NCI-H1105 treated with DMSO at 0.1 percent for 48 hours (cell line): ENCODE results near the gene TNNT3.
"Not testable (repeated sequence)": the region's sequence is repeated elsewhere in the genome, so short reads cannot be mapped to it uniquely, and the experiment has no call there.

Experiments
- DNase-seq: peaks from one replicate; lab custom pipeline; 2025; lab: John Stamatoyannopoulos, UW

TNNT3 gene

DNA sequence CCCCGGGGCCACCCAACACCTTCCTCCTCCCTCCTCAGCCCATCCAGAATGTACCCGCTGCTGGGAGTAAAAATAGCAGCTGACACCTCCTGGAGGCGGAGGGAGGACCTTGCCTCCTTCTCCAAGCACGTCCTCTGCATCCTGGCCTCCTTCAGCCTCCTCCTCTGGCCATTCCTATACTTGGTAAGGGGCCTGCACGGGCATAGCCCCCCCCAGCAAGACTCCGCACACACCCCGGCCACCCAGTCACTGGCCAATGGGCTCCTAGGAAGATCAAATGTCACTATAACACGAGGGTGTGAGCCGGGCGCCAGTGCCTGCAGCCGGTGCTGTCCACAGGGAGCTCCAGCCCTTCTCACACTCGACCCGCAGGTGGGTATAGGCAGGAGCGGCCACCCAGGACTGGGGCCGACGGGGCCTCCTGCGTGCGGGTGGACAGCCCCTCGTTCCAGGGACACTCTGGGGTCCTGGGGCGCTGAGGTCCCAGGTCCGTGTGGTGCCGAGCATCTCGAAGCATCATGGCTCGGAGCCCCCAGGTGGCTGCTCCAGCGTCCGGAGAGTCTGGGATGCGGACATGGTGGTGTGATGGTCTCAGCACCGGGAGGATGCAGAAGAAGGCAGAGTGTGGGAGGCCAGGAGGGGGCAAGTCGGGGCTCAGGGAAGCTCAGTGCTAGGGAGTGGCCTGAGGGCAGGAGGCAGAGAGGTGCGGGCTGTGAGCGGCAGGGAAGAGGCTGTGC is at the start of gene TNNT3:
TSS of gene TNNT3 (plus strand) at position 313 of the 737 bp plus-strand sequence. CDS start 3,172 bp downstream, outside the sequence.
- DNase-seq = no peak

DNA sequence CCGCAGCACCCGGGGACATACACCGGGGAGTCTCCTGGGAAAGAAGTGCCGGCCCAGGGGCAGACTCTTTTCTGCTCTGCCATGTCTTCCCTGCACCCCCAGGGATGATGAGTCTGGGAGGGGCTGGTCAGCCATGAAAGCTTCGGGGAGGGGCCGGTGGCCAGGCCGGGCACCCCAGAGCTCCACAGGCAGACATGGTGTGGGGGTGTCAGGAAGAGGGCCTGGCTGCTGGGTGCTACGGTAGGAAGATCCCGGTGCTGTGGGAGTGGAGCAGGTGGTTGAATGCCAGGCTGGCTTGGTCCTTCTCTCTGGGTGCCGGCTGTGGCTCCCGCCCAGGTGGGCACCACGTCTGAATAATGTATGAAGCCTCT is 49.2 kb upstream of the TNNT3 start:
- no peak for DNase-seq

DNA sequence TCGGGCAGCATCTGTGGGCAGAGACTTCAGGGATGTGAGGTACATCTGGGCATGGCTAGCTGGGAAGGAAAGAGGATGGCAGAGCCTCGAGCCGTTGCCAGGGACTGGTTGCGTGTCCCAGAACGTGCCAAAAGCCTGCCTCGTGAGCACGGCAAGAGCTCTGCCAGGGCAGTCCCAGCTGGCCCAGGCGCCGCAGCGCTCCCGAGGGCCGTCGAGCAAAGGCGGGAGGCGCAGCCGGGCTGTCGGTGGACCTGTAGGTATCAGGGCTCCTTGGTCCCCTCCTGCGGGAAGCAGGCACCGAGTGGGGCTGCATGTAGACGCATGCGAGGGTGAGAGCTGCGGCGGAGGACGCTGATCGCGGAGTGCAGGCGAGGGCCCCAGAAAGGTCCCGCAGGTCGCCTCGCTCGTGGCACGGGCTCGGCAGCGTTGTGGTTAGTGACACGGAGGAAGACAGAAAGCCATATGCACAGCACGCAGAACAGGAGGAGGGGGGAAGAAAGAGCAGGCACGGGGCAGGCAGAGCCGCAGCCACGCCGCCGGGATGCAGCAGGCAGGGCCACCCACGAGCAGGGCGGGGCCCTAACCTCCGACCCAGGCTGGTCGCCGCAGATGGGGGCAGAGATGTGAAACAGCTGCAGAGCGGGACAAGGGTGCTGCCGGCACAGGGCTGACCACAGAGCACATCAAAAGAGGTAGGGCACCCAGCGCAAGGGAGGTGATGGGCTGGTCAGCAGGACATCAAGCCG is 48.6 kb upstream of the TNNT3 start:
- no peak for DNase-seq

DNA sequence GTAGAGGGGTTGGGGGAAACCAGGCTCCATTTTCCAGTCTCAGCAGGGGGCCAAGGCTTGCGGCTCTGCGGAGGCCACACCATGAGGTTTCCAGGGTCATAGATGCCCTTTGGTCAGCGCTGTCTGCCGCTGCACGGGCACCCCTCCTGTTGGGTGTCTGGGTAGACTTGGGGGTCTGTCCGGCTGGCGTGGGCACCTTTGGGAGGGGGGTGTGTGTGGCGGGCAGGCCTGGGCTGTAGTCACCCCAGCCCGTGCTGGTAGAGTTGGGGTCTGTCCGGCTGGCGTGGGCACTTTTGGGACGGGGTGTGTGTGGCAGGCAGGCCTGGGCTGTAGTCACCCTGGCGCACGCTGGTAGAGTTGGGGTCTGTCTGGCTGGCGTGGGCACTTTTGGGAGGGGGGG is 48.0 kb upstream of the TNNT3 start:
- DNase-seq = no peak

DNA sequence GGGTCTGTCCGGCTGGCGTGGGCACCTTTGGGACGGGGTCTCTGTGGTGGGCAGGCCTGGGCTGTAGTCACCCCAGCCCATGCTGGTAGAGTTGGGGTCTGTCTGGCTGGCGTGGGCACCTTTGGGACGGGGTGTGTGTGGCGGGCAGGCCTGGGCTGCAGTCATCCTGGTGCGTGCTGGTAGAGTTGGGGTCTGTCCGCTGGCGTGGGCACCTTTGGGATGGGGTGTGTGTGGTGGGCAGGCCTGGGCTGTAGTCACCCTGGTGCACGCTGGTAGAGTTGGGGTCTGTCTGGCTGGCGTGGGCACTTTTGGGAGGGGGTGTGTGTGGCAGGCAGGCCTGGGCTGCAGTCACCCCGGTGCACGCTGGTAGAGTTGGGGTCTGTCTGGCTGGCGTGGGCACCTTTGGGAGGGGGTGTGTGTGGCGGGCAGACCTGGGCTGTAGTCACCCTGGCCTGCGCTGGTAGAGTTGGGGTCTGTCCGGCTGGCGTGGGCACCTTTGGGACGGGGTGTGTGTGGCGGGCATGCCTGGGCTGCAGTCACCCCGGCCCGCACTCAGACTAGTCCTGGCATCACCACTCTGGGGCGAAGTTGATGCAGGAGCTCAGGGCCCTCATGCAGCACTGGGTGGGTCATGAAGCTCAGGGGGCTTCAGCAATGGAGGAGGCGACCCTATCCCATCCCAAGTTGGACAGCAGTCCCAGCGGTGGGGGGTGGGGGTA is 47.1 kb upstream of the TNNT3 start:
- DNase-seq = no peak

DNA sequence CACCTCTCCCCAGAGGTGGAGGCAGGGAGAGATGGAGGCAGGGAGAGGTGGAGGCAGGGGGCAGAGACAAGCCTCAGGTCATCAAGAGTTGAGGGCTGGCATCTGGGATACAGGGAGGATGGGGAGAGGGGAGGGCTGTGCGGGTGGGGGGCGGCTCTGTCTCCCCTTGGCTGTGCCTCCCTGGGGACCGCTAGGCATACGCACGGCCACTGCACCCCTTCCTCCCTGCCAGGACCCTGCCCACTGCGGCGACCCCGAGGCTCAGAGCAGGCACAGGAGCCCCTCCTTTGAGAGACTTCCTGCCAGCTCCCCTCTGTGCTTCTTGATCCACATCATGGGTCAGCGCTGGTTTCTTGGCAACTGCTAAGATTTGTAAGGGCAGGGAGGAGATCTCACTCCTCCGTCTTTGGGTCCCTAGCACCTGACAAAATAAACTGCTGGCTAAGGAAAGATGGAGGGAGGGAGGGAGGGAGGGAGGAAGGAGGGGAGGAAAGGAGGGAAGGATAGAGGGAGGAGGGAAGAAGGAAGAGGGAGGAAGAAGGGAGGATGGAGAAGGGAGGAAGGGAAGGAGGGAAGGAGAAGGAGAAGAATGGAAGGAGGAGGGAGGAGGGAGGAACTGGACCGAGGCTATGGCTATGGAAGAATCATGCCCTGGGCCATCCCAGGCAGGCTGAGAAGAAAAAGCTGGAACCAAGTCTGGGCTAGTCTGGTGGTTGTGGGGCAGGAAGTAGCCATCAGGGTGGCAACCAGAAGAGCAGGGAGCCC is 46.3 kb upstream of the TNNT3 start:
- no peak for DNase-seq

DNA sequence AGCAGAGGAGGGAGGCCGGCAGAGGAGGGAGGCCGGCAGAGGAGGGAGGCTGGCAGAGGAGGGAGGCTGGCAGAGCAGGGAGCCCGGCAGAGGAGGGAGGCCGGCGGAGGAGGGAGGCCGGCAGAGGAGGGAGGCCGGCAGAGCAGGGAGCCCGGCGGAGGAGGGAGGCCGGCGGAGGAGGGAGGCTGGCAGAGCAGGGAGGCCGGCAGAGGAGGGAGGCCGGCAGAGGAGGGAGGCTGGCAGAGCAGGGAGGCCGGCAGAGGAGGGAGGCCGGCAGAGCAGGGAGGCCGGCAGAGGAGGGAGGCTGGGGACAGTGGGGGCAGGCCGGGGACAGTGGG is 45.7 kb upstream of the TNNT3 start:
- DNase-seq = not testable (repeated sequence)

DNA sequence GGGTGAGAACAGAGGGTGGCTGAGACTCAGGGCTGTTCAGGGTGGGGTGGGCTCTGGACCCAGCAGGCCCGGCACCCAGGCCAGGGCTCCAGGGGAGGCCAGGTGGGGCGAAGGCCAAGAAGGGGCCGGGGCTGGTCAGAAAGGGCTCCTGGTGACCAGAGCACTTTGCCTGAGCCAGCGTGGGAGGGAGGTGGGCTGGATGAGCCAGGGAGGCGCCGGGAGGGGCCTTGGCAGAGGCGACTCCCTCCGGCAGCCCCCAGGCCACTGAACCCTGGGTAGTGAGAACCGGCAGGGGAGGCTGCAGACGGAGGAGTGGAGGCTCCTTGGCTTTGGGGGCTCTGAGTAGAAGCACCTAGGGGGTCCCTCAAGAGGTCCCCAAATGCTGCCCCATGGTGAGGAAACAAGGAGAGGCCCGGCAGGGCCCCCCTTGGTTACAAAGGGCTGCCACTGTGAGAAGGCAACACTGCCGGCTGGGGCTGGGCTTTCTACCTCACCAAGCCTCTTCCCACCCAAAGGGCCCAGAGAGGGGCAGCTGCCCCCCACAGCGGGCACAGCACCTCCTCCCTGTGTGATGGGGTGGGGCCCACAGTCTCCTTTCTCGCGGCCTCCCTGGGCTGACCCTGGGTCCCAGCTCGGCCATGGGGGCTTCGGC is 44.9 kb upstream of the TNNT3 start:
- DNase-seq = not testable (repeated sequence)

DNA sequence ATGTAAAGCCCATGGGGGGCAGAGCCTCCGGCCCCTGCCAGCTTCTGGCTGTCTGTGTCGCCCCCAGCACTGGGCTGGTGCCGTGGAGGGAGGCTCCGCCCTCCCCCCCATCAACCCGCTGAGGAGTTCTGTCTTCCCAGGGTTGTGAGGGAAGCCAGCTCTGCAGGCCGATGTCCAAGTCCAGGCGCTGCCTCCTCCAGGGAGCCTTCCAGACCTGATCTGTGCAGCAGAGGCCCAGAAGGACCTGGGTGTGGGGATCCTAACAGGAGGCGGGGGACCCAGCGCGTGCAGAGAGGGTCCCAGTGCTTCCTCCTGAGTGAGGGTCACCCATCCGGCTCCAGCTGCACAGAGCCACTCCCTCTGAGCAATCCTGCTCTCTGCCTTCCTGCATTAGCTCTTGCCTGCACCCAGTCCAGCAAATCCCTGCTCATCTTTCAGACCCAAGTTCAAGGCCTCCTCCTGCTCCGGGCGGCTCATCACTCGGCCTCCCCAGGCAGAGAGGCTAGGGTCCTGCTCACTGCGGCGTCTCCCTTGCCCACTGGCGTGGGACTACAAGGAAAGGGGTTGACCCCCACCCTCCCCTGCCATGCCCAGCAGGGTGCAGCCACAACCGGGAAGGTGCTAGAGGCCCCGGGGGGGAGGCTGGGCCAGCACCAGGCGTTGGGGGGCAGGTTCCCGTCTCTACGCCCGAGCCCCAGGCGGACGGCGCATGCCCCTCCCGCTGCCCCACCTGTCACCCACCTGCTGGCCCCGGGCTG is 44.2 kb upstream of the TNNT3 start:
- DNase-seq = peak; percentile 55

DNA sequence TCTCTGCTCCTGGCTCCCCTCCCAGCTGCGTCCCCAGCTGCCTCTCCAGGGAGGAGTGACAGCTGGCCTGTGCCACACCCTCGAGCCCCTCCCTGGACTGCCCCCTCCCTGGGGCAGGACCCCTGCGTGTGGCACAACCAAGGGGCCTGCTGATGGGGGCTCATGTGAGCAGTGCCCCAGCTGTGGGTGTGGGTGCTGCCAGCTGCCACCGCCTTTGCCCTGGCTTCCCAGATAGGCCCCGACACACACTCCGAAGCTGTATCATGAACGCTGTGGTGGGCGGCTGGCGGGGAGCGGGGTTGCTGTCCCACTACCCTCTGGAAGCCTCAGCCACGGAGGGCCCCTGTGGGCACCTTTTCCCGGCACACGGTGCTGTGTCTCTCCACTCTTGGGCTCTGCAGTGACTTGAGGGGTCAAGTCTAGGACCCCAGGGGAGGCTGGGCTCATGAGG is 43.6 kb upstream of the TNNT3 start:
- DNase-seq = not testable (repeated sequence)

DNA sequence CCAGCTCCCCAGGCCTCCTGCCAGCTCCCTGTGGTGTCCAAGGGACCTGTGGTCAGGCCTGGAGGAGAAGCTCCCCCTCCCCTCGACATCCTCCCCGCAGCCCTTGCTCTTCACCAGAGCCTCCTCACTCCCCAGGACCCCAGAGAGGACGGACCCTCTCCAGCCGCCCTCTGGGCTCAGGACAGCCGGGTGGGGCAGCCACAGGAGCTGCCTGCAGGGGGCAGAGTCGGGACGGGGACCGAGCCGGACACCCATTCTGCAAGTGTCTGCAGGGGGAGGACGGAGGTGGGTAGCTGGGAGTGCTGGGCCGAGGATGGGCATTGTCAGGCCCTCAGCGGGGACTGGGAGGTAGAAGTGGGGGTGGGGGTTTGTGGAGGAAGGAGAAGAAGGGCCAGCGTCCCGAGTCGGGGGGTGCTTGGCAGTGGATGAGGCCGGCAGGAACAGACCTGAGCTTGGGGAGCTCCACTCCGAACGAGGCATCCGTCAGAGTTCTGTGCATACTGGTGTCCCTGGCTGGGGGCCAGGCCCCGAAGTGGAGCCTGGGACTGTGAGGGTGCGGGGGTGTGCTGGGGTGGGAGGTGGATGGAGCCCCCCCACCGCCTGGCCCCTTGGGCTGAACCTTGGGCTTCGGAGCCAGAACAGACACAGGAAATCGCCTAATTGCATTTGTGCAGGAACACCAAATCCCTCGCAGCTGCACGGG is 43.0 kb upstream of the TNNT3 start:
- DNase-seq = no peak

DNA sequence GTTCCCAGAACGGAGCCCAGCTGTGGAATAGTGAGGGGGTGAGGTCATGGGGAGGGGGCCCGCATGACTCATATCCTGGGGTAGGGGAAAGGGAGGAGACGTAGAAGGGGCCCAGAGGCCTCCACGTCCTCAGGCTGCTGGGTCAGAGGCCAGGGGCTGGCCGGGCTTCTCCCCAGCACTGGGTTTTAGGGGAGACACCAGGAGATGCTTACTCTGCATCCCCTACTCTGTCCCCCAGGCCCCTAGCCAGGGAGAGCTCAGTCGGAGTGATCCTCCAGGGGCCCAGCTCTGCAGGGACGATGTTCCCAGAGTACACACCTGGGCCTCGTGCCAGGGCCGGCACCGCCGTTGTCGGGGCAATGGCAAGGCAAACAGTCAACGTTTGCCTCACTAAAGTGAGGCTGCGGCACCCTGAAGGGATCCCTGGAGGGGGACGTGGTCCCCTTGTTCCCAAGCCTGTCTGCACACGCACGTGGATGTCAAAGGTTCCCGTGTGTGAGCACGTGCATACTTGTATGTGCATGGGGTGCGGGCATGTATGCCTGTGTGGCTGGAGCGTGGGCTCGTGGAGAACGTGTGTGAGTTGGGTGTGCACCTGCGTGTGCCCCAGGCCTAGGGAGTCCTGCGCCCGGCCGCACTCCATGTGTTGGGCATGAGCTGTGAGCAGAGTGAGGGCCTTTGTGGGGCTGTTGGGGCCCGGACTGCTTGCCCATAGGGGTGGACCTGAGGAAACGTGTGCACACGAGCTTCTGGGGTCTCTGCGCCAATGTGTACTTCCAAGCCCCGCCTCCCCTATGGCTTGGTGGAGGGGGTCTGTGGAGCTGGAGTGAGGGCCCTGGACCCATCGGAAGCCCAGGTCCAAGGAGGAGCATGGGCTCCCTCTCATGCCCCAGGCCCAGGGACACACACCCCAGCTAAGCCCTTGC is 42.0 kb upstream of the TNNT3 start:
- peak; percentile 40 for DNase-seq

DNA sequence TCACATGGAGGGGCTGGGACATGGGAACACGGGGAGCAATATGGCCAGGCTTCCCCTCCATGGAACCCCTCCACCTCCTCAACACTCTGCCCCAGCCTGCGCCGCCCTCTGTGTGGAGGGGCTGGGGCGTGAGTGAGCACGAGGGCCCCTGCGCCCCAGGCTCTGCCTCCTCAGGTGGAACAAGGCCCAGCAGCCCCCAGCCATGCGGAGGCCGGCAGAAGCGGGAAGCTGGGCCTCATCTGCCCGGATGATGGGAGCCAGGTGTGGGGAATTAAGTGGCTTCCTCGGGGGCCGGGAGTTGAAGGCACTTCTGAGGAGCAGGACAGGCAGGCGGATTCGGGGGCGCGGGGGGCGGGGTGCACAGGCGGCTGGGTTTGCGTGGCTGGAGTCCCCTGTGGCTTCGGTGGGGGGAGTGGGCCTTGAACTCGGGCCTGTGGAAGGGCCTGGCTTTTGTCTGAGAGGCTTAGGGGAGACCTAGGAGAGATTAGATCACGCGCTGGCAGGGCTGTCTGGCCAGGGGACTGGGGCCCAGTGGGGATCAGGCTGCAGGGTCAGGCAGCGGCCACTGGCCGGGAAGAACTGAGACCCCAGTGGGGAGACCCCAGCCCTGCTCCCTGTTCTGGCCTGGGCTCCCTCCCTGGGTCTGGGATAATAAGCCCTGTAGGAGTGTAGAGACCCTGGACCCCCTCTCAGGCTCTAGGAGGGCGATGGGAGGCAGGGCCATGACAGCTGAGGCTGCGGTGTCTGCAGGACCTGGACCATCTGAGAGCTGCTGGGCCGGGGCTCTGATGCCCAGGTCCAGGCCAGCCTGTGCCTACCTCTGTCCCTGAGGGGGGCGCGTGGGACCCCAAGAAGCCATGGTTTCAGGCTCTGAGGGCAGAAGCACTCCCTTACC is 41.1 kb upstream of the TNNT3 start:
- no peak for DNase-seq

DNA sequence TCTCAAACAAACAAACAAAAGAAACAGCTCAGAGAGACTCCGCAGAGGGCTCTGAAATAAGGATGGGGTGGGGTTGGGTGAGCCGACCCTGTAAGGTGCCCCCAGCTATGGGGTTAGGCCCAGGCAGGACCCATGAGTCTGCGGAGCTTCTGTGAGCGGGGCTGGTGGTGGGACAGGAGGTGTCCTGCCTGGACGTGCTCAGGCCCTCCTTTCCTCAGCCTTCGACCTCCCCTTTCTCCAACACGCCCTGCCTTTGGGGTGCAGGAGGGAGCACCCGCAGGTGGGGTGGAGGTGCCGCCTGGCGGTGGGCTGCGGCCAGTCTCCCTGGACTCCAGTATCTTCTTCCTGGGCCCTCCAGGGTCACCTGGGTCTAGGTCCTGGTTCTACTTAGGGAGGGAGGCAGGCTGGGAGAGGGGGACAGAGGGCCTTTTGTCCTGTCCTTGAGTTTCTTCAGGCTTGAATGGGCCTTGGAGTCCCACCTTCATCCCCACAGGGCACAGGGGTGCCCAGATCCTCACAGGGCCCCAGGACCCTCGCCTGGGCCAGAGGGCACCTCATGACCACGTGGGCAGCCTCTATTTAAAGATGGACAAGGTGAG is 40.1 kb upstream of the TNNT3 start:
- DNase-seq = no peak

DNA sequence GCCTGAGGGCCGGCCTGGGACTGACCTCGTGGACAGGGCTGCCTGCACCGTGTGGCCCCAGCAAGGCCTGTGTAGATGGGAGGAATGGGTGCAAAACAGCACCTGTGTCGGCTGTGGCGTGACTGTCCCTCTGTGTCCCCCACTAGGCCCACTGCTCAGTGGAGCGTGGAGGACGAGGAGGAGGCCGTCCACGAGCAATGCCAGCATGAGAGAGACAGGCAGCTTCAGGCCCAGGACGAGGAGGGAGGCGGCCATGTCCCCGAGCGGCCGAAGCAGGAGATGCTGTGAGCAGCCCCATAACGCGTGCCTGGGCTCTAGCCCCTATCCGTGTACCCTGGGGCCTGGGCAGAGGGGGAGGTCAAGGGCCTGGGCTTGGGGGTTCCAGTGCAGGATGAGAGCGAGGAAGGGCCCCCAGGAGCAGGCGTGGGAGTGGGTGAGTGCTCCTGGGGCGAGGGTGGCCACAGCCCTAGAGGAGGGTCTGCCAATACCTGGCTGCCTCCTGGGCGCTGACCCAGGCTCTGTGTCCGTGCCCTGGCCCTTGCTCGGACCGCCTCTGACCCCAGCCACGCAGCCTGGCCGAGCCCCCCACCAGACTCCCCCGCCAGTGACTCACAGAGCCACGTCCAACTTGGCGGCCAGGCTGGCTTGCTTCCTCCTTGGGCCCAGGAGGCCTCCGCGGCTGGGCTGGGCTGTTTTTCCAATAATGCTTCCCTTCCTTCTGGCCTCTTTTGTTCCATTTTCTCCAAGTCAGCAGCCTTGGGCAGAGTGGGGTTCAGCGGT is 39.4 kb upstream of the TNNT3 start:
- DNase-seq = no peak

DNA sequence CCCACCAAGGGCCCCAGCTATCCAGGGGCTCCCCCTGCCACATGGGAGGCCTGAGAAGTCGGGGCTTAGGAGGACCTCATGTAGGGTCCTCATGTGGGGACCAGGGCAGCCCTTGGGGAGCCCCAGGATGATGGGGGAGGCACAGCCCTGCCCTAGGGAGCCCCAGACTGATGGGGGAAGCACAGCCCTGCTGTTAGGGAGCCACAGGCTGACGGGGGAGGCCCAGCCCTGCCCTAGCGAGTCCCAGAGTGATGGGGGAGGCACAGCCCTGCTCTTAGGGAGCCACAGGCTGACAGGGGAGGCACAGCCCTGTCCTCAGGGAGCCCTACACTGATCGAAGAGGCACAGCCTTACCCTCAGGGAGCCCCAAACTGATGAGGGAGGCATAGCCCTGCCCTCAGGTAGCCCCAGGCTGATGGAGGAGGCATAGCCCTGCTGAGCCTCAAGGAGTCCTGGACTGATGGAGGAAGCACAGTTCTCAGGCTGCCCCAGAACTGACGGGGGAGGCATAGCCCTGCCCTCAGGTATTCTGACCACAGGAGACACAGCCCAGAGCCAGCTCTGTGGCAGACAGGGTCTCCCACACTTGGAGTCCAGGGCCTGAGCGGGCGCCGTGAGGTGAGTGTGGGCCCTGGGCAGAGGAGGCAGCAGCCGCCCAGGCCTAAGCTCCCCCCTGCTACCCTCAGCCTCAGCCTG is 38.6 kb upstream of the TNNT3 start:
- no peak for DNase-seq
